Motor neuron (in vitro differentiated cells): ENCODE data around the gene GGA3. TPM values are rescaled to one million over a fixed set of nuclear protein-coding genes. Genes with fewer than 3 reads are reported as not detected.
"Not testable (repeated sequence)": the region's sequence is repeated elsewhere in the genome, so short reads cannot be mapped to it uniquely, and the experiment has no call there.

Experiments
- ATAC-seq, 8 experiments: fragments of 200-7000 bp; cut with Tn5 transposase; replicated peaks in 6 of 8; 2 replicates each; pipeline ENCODE4 v1.8.0; 2021; ENCODE audit warnings: mild to moderate bottlenecking in 8 of 8, moderate library complexity in 8 of 8
- H3K27ac ChIP-seq, 2 donors: fragments of 250-450 bp; sonication (Bioruptor Pico); 2 replicates each; pipeline ENCODE4 v1.9.0; 2021; ENCODE audit warnings: antibody characterized with exemption in 2 of 2, mild to moderate bottlenecking in 2 of 2, moderate library complexity in 1 of 2
- H3K4me1 ChIP-seq, 2 donors: fragments of 250-450 bp; sonication (Bioruptor Pico); replicated peaks in 1 of 2; 2 replicates each; pipeline ENCODE4 v1.6.1; 2021; ENCODE audit warnings: antibody characterized with exemption in 2 of 2, mild to moderate bottlenecking in 2 of 2, moderate library complexity in 1 of 2
- H3K4me3 ChIP-seq, 5 donors: fragments of 250-450 bp; sonication (Bioruptor Pico); 2 replicates each; pipeline ENCODE4 v1.9.0; 2021; ENCODE audit warnings: antibody characterized with exemption in 5 of 5, mild to moderate bottlenecking in 5 of 5, moderate library complexity in 4 of 5
- WGBS, 10 experiments: fragments of 450-650 bp; shearing (Covaris generic); methylation state at CpG; one replicate each; pipeline ENCODE4 v1.0.0; 2022; 5-methylcytosine and 5-hydroxymethylcytosine counted together
- in situ Hi-C, 9 experiments: fragments of 400-800 bp; cut with MboI; loops; one replicate each; pipeline ENCODE4 v1.15.0; 2021; ENCODE audit warnings: low sequenced_read_pairs in 9 of 9, low pct_unique_long_range_greater_than_20kb in 2 of 9; ENCODE audit not compliant: unreplicated experiment in 9 of 9
- total RNA-seq, 8 experiments: library from RNA; unstranded; fragments of 300-600 nt; gene quantifications; 2 replicates each; pipeline versions ENCODE4 v1.2.3 to v1.2.4, GENCODE V29; 2022

Gene GGA3, protein sequence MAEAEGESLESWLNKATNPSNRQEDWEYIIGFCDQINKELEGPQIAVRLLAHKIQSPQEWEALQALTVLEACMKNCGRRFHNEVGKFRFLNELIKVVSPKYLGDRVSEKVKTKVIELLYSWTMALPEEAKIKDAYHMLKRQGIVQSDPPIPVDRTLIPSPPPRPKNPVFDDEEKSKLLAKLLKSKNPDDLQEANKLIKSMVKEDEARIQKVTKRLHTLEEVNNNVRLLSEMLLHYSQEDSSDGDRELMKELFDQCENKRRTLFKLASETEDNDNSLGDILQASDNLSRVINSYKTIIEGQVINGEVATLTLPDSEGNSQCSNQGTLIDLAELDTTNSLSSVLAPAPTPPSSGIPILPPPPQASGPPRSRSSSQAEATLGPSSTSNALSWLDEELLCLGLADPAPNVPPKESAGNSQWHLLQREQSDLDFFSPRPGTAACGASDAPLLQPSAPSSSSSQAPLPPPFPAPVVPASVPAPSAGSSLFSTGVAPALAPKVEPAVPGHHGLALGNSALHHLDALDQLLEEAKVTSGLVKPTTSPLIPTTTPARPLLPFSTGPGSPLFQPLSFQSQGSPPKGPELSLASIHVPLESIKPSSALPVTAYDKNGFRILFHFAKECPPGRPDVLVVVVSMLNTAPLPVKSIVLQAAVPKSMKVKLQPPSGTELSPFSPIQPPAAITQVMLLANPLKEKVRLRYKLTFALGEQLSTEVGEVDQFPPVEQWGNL
- total RNA-seq, result 10 to 100 TPM; 13.0 to 39.2 (median 18.9) TPM

DNA sequence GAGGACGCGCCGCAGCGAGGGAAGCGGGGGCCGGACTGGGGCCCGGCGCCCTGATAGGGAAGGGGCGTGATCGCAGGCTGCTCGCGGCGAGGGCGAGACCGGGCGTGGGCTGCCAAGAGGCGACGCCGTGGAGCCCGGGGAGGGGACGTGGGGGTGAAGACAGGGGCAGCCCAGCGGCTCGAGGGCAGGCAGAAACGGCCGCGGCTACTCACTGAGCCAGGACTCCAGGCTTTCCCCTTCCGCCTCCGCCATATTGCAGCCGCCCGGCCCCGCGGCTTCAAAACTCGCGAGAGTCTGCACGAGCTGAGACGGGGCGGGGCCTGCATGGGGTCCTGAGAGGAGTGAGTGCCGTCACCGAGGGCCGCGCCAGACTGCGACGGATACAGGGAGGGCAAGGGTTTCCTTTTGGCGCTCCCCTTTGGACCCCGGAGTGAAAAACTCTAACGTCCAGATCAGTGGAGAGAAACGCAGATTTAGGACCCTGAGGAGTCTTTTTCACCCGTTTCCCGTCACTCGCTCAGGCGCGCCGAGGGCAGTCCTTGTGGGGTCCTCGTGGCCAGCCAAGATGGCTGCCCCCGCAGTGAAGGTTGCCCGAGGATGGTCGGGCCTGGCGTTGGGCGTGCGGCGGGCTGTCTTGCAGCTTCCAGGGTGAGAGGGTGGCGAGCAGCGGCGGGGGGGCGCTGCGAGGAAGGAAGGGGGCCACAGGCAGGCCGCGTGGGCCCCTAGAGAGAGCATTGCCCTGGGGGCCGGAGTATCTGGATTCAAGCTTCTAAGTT, at the start of gene GGA3, which contains the start of gene MRPS7:
Gene GGA3, minus strand, starts transcription at position 271 of the 776 bp plus-strand sequence. Its CDS starts 19 bp downstream, at position 252.
Gene MRPS7, plus strand, starts transcription at position 544 of the 776 bp plus-strand sequence. Its CDS starts 22 bp downstream, at position 566.
- H3K4me3 ChIP-seq, result peak within 1 kb of the TSS; percentile 80 to 97 (median 91)
- peak; percentile 88 to 98 (median 97) for ATAC-seq
- in situ Hi-C loops, result no loop called here
- peak within 1 kb of the TSS; percentile 100 for H3K27ac ChIP-seq
- peaks cover 11 to 12% of the 10 kb centered on the region in 2 donors for H3K4me1 ChIP-seq
- WGBS, 10 experiments, result 0 to 7% (median 0%) methylated on average over 2 to 10 of the region's 69 CpGs; no CpG with 5 or more reads in 3 of the 10 experiments

DNA sequence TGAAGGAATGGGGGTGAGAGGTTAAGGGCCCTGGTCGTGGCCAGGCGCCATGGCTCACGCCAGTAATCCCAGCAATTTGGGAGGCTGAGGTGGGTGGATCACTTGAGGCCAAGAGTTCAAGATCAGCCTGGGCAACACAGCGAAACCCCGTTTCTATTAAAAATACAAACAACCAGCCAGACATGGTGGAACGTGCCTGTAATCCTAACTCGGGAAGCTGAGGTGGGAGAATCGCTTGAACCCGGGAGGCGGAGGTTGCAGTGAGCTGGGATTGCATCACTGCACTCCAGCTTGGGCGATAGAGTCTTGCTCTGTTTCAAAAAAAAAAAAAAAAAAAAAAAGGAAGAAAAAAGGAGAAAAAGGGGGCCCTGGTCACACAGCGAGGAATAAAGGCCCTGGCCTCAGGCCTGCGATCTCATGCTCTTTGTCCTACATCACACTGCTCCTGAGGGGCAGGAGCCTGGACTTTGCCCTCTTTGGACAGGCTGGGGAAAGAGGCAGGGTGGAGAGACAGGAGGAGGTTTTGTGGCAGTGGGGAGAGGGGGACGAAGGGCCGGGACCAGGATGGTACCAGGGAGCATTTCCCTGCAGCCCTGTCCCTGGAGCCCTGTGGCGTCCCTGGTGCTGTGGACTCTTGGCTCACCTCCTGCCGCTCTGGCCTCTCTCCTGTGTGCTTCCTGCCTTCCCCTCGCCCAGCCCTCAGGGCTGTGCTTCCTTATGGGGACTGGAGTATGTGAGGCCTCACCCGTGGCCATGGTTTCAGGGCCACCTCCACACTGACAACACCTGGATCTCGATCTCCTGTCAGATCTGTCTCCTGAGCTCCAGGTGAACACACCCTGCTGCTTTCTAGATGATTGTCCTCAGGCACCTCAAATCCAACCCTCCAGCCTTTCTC, 47.6 kb upstream of the GGA3 start:
- H3K4me3 ChIP-seq, result no peak overlapping the region
- H3K27ac ChIP-seq, result no peak overlapping the region
- 73 to 93% (median 80%) methylated on average over 2 to 15 of the region's 20 CpGs; no CpG with 5 or more reads in 1 of the 10 experiments for WGBS, 10 experiments
- peak; percentile 17 to 85 (median 60) for ATAC-seq
- peaks cover 0 to 2% of the 10 kb centered on the region in 2 donors for H3K4me1 ChIP-seq
- in situ Hi-C loops, result loop anchor here in 1 of 9 experiments (25.0 kb wide), 1 partner anchor 103 kb away; the partner anchor contains the start of gene GRB2

DNA sequence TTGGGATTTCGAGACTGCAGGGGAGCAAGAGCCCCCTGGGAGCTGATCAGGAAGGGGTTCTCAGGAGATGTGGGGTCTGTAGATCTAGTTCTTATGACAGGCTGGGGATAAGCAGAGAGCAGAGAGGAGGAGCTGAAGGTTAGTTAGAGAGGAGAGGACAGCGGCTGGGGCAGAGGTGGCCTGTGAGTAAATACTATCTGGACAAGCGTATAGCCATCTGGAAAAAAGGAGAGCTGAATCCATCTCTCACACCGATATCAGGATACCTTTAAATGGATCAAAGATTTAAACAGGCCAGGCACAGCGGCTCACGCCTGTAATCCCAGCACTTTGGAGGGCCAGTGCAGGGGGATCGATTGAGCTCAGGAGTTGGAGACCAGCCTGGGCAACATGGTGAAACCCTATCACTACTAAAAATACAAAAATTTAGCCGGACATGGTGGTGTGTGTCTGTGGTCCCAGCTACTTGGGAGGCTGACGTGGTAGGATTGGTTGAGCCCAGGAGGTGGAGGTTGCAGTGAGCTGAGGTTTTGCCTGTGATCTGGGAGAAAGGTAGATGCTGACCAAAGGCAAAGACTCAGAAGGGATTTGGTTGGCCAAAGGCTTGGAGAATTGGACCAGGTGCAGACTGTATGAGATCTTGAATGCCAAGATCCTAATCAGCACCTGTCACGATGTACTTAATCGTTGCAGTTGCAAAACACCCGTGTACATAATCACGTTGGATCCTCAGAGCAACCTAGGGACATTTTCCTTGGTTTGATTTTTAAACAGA, 46.7 kb upstream of the GGA3 start:
- Histone ChIP-seq H3K4me1 (peaks cover 0 to 2% of the 10 kb centered on the region in 2 donors), H3K4me3 (no peak overlapping the region), H3K27ac (no peak overlapping the region)
- 40 to 100% (median 94%) methylated on average over 1 to 12 of the region's 13 CpGs; no CpG with 5 or more reads in 2 of the 10 experiments for WGBS, 10 experiments
- in situ Hi-C loops, result loop anchor here in 1 of 9 experiments (25.0 kb wide), 1 partner anchor 104 kb away; the partner anchor contains the start of gene GRB2
- no peak for ATAC-seq

DNA sequence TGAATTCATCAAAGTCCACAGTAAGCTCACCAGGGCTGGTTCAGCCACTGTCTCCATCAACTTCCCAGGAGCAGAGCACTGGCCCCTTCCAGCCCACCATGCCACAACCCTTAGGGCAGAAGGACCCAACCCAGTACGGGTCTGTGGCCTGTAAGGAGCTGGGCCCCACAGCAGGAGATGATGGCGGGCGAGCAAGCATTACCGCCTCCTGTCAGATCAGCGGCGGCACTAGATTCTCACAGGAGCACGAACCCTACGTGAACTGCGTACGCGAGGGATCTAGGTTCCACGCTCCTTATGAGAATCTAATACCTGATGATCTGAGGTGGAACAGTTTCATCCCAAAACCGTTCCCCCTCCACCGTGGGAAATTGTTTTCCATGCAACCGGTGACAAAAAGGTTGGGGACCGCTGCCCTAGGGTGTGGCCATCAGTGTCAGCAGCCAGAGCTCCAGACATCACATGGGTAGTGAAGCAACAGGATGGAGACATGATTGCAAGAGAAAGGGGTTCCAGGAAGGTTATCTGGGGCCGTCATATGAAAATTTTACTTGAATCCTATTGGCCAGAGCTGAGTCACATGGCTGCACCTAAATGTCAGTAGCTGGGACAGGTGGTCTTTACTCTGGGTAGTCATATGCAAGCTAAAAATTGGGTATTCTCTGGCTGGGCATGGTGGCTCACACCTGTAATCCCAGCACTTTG, 40.2 kb upstream of the GGA3 start:
- H3K4me3 ChIP-seq, result no peak overlapping the region
- no peak for ATAC-seq
- H3K27ac ChIP-seq, result no peak overlapping the region
- no peaks in the 10 kb centered on the region for H3K4me1 ChIP-seq
- 77 to 90% (median 83%) methylated on average over 2 to 16 of the region's 17 CpGs; no CpG with 5 or more reads in 4 of the 10 experiments for WGBS, 10 experiments
- in situ Hi-C loops, result loop anchor here in 1 of 9 experiments (25.0 kb wide), 1 partner anchor 111 kb away; the partner anchor contains the start of gene GRB2

DNA sequence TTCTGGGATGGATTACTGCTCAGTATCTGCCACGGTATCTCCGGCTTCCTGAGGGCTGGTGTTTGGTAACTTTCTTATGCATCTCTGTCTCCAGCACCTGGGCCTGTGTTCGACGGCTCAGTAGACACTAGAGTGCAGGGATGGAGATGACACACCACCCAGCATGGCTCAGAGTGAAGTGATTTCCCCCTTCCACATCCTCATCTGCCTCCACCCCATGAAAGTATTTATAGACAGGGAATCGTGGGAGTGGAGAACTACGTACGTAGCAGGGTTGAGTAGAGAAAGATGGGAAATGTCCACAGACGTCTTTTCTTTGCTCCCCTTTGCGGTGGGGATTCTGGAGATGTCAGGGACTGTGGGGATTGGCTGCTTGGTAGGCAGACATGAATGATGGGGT, 39.6 kb upstream of the GGA3 start:
- H3K4me1 ChIP-seq, result no peaks in the 10 kb centered on the region
- ATAC-seq, result no peak
- 48 to 100% (median 80%) methylated on average over 1 to 5 of the region's 9 CpGs; no CpG with 5 or more reads in 1 of the 10 experiments for WGBS, 10 experiments
- no peak overlapping the region for H3K4me3 ChIP-seq
- no peak overlapping the region for H3K27ac ChIP-seq
- in situ Hi-C loops, result loop anchor here in 1 of 9 experiments (25.0 kb wide), 1 partner anchor 111 kb away; the partner anchor contains the start of gene GRB2

DNA sequence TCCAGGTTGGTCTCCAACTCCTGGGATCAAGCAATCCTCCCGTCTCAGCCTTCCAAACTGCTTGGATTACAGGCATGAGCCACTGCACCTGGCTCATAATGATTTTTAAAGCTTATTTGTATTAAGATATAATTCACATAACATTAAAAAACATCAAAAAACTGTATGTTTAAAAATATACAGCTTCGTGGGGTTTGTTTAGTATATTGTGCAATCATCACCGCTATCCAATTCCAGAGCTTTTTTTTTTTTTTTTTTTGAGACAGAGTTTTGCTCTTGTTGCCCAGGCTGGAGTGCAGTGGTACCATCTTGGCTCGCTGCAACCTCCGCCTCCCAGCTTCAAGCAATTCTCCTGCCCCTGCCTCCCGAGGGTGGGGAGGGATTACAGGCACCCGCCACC, 38.9 kb upstream of the GGA3 start:
- no peak for ATAC-seq
- in situ Hi-C loops, result loop anchor here in 1 of 9 experiments (25.0 kb wide), 1 partner anchor 112 kb away; the partner anchor contains the start of gene GRB2
- no peak overlapping the region for H3K4me3 ChIP-seq
- no peaks in the 10 kb centered on the region for H3K4me1 ChIP-seq
- 49 to 100% (median 76%) methylated on average over 1 to 6 of the region's 7 CpGs for WGBS, 10 experiments
- no peak overlapping the region for H3K27ac ChIP-seq

DNA sequence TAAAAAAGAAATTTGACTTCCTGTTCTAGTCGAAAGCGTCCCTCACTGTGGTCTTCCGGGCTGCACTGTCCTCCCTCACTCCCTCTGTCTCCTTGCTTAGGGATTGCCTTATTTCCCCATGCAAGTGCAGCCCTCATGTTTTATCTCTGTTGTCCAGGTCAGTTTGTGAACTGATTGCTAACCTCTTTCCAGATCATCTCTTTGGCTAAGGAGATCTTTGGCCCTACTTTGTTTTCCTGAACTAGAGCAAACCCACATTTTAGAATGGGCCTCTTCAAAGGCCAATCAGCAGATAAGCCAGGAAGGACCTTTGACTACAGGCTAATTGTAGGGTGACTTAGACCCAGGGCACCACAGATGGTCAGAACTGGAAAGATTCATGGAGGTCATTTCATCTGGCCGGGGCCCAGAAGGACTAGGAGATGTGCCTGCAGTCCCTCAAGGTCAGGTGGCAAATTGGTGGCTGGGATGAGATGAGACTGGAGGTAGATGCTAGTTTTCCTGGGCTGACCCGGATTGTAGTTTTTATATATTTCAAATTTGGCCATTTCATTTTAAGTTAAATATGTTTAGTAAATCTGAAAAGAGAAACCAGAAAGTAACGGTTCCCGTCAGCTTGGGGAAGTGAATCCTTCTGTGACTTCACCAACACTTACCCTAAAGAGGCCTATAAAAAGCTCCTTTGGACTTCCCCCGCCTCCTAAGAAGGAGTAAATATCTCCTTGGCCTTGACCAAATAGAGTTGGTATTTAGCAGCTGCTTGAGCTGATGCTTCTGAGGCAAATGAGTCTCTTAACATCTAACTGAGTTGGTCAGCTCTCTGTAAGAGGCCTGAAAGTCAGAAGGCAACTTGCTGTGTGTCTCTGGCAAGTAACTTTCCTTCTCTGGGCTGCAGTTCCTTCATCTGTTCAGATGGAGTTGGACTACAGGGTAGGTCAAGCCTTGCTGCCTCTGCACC, 34.1 kb upstream of the GGA3 start:
- WGBS, 10 experiments, result 75 to 96% (median 86%) methylated on average over 2 to 7 of the region's 8 CpGs
- no peak for ATAC-seq
- no peaks in the 10 kb centered on the region for H3K4me1 ChIP-seq
- in situ Hi-C loops, result loop anchor here in 1 of 9 experiments (25.0 kb wide), 1 partner anchor 117 kb away; the partner anchor contains the start of gene GRB2
- no peak overlapping the region for H3K4me3 ChIP-seq
- no peak overlapping the region for H3K27ac ChIP-seq

DNA sequence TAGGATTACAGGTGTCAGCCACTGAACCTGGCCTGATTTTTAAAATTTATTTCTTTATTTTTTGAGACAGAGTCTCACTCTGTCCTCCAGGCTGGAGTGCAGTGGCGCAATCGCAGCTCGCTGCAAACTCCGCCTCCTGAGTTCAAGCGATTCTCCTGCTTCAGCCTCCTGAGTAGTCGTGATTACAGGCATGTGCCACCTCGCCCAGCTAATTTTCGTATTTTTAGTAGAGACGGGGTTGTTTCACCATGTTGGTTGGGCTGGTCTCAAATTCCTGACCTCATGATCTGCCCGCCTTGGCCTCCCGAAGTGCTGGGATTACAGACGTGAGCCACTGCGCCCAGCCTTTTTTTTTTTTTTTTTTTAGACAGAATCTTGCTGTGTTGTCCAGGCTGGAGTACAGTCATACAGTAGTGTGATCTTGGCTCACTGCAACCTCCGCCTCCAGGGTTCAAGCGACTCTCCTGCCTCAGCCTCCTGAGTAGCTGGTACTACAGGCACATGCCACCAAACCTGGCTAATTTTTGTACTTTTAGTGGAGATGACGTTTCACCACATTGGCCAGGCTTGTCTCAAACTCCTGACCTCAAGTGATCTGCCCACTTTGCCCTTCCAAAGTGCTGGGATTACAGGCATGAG, 31.5 kb upstream of the GGA3 start:
- H3K4me3 ChIP-seq, ATAC-seq, H3K4me1 ChIP-seq, H3K27ac ChIP-seq: not testable (repeated sequence)
- 53 to 100% (median 88%) methylated on average over 3 to 10 of the region's 16 CpGs; no CpG with 5 or more reads in 3 of the 10 experiments for WGBS, 10 experiments
- in situ Hi-C loops, result loop anchor here in 1 of 9 experiments (25.0 kb wide), 1 partner anchor 119 kb away; the partner anchor contains the start of gene GRB2

DNA sequence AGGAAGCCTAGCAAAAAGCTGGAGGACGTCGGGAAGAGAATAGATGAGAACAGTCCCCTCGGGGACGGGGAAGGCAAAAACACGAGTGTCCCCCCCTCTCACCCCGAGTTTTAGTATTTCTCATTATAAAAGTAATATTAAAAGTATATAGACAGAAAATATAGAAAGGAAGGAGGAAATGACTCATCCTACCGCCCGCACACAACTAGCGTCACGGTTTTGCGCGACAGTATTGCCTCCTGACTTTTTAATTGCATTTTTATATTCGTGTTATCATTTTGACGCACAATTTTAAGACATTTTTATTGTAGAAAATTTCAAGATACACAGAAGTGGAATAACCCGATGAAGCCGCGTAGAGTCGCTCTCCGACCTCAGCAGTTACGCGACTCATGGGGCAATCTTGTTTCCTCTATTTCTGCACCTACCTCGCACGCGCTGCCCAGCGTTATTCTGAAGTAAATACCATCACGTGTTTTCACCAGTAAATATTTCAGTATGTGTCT, 28.5 kb upstream of the GGA3 start:
- 0 to 84% (median 20%) methylated on average over 9 to 24 of the region's 26 CpGs for whole genome bisulfite sequencing, 10 experiments
- Histone ChIP-seq H3K4me3 (peak overlapping the region; percentile 48 to 85 (median 53)), H3K27ac (no peak overlapping the region), H3K4me1 (peaks cover 0 to 3% of the 10 kb centered on the region in 2 donors)
- in situ Hi-C loops, result loop anchor here in 1 of 9 experiments (25.0 kb wide), 1 partner anchor 122 kb away; the partner anchor contains the start of gene GRB2
- peak in 3 of 8 experiments; percentile 1 to 9 (median 6) for ATAC-seq
